ENCODE results near the gene TCF23. TPM values are rescaled to one million over a fixed set of nuclear protein-coding genes. Genes with fewer than 3 reads are reported as not detected.
A peak's percentile ranks its signal among the peaks of the same experiment; 100 is the strongest.

Gene TCF23
- total and polyA plus RNA-seq, 2 experiments from 2014 or later, result 0.03 to 0.07 TPM

DNA sequence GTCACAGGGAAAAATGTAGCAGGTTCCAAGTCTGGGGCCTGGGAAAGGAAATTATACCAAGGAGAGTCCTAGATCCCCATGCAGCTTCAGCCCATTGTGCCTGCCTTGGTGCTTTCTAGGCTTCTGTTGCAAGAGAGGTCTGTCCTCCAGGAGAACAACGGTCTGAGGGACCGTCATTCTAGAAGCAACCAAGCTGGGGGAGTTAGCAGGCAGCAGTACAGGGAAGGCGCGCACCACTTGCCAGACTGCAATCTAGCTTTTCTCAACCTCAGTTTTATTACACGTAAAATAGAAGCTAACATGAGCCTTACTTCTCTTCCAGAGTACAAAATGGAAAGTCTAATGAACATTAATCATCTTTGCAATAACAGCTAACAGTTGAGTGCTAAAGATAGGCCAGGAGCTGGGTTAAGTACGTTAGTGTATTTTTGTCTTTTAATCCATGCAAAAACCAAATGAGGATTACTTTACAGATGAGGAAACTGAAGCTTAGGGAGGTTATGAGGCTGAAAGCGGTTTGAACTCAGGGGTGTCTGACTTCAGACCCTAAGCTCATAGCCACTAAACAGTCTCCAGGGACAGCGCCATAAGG lies 1.9 kb downstream of the TCF23 start:
- Histone ChIP-seq H3F3A (replicated peaks; ENCODE audit: low read depth) (no peaks in the 10 kb centered on the region), H3K27me3 (ENCODE audit: insufficient read depth) (no peaks in the 10 kb centered on the region), H3K4me3 (no peak overlapping the region), H4K20me1 (replicated peaks; ENCODE audit: insufficient read depth) (no peaks in the 10 kb centered on the region), H3K4me1 (ENCODE audit: insufficient read depth) (no peaks in the 10 kb centered on the region), H3K9me2 (ENCODE audit: insufficient read depth) (no peaks in the 10 kb centered on the region), H3K27ac (ENCODE audit: low read depth) (no peak overlapping the region), H3K36me3 (ENCODE audit: insufficient read depth) (no peaks in the 10 kb centered on the region), H3K4me2 (no peak overlapping the region), H2AFZ (0 out of 2 replicates have a peak overlapping the region, but pooled peaks have one; percentile 32), H3K79me2 (replicated peaks; ENCODE audit: insufficient read depth) (no peaks in the 10 kb centered on the region)
- no peak for TF ChIP-seq JUNB (IDR thresholded peaks at IDR 0.05; ENCODE audit: unreplicated experiment)
- no peak for TF ChIP-seq CTCF (conservative IDR thresholded peaks at IDR 0.05; ENCODE audit: low read depth in 2 of 2)
- no peak for TF ChIP-seq ETS1 (IDR thresholded peaks at IDR 0.05)
- TF ChIP-seq ZNF114 (CRISPR knock-in tag; IDR thresholded peaks at IDR 0.05), result no peak
- TF ChIP-seq STAT1 (IDR thresholded peaks at IDR 0.05; ENCODE audit: unreplicated experiment), result no peak
- no peak for TF ChIP-seq NANOG (IDR thresholded peaks at IDR 0.05; ENCODE audit: borderline replicate concordance)
- no peak for TF ChIP-seq POLR2AphosphoS5 (IDR thresholded peaks at IDR 0.05; ENCODE audit: low read depth)
- TF ChIP-seq ZNF462 (CRISPR knock-in tag; IDR thresholded peaks at IDR 0.05), result no peak
- no peak for TF ChIP-seq CREB1 (CRISPR knock-in tag; IDR thresholded peaks at IDR 0.05; ENCODE audit: low read depth)
- TF ChIP-seq, protein P1, sequence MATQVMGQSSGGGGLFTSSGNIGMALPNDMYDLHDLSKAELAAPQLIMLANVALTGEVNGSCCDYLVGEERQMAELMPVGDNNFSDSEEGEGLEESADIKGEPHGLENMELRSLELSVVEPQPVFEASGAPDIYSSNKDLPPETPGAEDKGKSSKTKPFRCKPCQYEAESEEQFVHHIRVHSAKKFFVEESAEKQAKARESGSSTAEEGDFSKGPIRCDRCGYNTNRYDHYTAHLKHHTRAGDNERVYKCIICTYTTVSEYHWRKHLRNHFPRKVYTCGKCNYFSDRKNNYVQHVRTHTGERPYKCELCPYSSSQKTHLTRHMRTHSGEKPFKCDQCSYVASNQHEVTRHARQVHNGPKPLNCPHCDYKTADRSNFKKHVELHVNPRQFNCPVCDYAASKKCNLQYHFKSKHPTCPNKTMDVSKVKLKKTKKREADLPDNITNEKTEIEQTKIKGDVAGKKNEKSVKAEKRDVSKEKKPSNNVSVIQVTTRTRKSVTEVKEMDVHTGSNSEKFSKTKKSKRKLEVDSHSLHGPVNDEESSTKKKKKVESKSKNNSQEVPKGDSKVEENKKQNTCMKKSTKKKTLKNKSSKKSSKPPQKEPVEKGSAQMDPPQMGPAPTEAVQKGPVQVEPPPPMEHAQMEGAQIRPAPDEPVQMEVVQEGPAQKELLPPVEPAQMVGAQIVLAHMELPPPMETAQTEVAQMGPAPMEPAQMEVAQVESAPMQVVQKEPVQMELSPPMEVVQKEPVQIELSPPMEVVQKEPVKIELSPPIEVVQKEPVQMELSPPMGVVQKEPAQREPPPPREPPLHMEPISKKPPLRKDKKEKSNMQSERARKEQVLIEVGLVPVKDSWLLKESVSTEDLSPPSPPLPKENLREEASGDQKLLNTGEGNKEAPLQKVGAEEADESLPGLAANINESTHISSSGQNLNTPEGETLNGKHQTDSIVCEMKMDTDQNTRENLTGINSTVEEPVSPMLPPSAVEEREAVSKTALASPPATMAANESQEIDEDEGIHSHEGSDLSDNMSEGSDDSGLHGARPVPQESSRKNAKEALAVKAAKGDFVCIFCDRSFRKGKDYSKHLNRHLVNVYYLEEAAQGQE (IDR thresholded peaks at IDR 0.05; ENCODE audit: unreplicated experiment), result no peak
- TF ChIP-seq ZNF331 (CRISPR knock-in tag; IDR thresholded peaks at IDR 0.05; ENCODE audit: low read depth), result no peak
- no peak for TF ChIP-seq EZH2 (IDR thresholded peaks at IDR 0.05; ENCODE audit: low read depth, unreplicated experiment)
- TF ChIP-seq EZH2phosphoT487 (IDR thresholded peaks at IDR 0.05; ENCODE audit: unreplicated experiment), result no peak
- Mint-ChIP-seq H3K9me3 (no peaks in the 10 kb centered on the region), H3K4me3 (no peak overlapping the region), H3K36me3 (ENCODE audit: low read depth) (no peaks in the 10 kb centered on the region), H3K4me1 (no peaks in the 10 kb centered on the region), H3K27me3 (ENCODE audit: insufficient read depth, low read depth, poor library complexity) (peaks cover 11% of the 10 kb centered on the region), H3K27ac (no peak overlapping the region)
- DNase-seq (ENCODE audit: low spot score) (no peak), ATAC-seq (no peak)
